BLaER1 treated with 17β-estradiol and CSF1 and Interleukin-3, amounts not matched to agents 10 nM and 100 nM (cell line): ENCODE results near the gene IAH1.

Experiments used
- H3K27ac ChIP-seq, 11 experiments: shearing (Covaris generic); formaldehyde crosslinking; 2 replicates each; pipeline ENCODE4 v1.8.1; 2022
- H3K27me3 ChIP-seq, 11 experiments: shearing (Covaris generic); formaldehyde crosslinking; 2 replicates each; pipeline ENCODE4 v1.8.1; 2022
- H3K36me3 ChIP-seq, 11 experiments: shearing (Covaris generic); formaldehyde crosslinking; 2 replicates each; pipeline ENCODE4 v1.8.1; 2022
- H3K4me1 ChIP-seq, 10 experiments: shearing (Covaris generic); formaldehyde crosslinking; 2 replicates each; pipeline ENCODE4 v1.8.1; 2022
- H3K4me2 ChIP-seq, 11 experiments: shearing (Covaris generic); formaldehyde crosslinking; 2 replicates each; pipeline ENCODE4 v1.8.1; 2022
- H3K4me3 ChIP-seq, 10 experiments: shearing (Covaris generic); formaldehyde crosslinking; 2 replicates each; pipeline ENCODE4 v1.8.1; 2022
- H3K9ac ChIP-seq, 11 experiments: shearing (Covaris generic); formaldehyde crosslinking; 2 replicates each; pipeline ENCODE4 v1.8.1; 2022
- H3K9me3 ChIP-seq, 11 experiments: shearing (Covaris generic); formaldehyde crosslinking; replicated peaks in 1 of 11; 2 replicates each; pipeline ENCODE4 v1.8.1; 2022
- H4K20me1 ChIP-seq, 11 experiments: shearing (Covaris generic); formaldehyde crosslinking; 2 replicates each; pipeline ENCODE4 v1.8.1; 2022
- Cebpa-rat ChIP-seq, 11 experiments: shearing (Covaris generic); IDR thresholded peaks; 2 replicates each; pipeline ENCODE4 v1.8.1; 2022

IAH1 gene

DNA sequence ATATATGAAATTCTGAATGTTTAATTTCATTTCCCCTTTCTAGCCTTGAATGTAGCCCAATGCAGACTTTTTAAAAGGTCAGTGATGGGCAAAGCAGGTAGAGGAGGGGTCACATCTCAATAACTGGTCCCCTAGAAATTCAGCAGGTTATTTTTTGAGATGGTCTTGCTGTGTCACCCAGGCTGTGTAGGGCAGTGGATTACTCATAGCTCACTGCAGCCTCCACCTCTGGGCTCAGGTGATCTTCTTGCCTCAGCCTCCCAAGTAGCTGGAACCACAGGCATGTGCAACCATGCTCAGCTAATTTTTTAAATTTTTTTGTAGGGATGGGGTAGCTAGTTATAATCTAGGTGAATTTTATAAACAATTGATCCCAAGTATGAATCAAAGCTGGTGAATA, 8.8 kb downstream of the IAH1 start:
- Histone ChIP-seq H3K27ac (no peak overlapping the region), H3K9ac (no peak overlapping the region), H3K9me3 (no peaks in the 10 kb centered on the region), H3K4me1 (peaks cover 0 to 14% (median 2%) of the 10 kb centered on the region in 10 experiments; a peak in 5 of 20 replicates), H3K36me3 (peaks cover 88 to 100% (median 95%) of the 10 kb centered on the region in 11 experiments), H4K20me1 (peaks cover 14 to 100% (median 90%) of the 10 kb centered on the region in 11 experiments; a peak in 21 of 22 replicates), H3K4me2 (no peak overlapping the region), H3K4me3 (no peak overlapping the region), H3K27me3 (no peaks in the 10 kb centered on the region)
- TF ChIP-seq Cebpa-rat (IDR thresholded peaks at IDR 0.05) = no peak

DNA sequence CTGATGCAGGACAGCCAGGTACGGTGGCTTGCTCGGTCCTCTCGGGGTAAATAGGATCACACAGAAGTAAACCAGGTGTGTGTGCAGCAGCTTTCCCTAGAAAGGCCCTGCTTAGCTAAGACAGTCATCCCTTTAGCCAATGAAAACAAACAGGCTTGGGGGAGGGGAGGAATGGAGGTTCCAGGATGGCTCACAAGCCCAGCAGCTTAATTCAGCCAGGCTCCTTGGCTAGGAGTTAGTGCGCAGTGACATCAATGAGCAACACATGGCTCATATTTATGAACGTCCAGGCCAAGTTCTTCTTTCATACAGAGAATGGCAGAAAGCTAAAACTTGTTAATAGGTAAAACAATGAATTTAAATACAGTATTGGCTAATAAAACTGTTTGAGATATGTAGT, 10.2 kb downstream of the IAH1 start:
- H4K20me1 ChIP-seq = peaks cover 5 to 100% (median 93%) of the 10 kb centered on the region in 11 experiments; a peak in 21 of 22 replicates
- peaks cover 96 to 100% (median 99%) of the 10 kb centered on the region in 11 experiments for H3K36me3 ChIP-seq
- no peaks in the 10 kb centered on the region; a peak in 1 of 22 replicates for H3K27me3 ChIP-seq
- peaks cover 0 to 7% (median 0%) of the 10 kb centered on the region in 10 experiments; a peak in 2 of 20 replicates for H3K4me1 ChIP-seq
- no peak for TF ChIP-seq Cebpa-rat (IDR thresholded peaks at IDR 0.05)
- no peaks in the 10 kb centered on the region for H3K9me3 ChIP-seq
- no peak overlapping the region for H3K27ac ChIP-seq
- H3K9ac ChIP-seq = no peak overlapping the region
- no peak overlapping the region for H3K4me3 ChIP-seq
- no peak overlapping the region for H3K4me2 ChIP-seq

DNA sequence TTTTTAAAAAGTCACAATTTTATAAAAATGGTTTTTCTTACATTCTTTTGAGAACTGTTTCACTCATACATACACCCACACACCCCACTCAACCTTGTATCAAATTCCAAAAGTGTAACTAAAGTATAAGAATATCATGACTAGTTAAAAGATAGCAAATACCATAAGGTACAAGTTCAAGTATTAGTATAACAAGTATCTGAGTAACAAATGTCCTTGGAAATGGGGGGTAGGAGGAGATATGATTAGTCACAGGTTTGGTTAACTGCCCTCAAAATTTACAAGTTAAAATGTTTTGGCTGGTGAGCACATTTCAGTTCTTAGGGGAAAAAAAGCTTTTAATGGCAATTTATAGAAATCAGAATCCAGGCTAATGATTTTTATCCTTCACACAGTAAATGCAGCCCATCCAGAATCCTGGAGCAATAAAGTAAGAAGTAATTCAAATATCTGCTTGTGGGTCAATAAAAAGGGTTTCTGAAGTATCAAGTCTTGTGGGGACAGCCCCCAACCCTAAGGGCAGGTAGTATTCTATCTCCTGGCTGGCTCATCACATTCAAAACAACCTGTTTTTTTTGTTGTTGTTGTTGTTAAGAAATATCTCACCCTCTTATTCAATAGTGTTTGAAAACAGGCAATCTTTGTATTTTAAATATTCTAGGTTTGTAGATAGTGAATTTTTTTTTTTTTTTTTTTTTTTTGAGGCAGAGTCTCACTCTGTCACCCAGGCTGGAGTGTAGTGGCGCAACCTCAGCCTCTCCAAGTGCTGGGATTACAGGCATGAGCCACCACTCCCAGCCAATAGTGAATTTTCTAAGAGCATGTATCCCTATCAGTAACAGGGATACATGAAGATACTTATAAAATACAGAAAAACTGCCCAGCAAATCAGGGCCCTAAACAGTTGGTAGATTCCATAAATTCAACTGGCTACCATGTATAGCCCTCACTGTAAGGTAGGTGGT, 14.5 kb downstream of the IAH1 start:
- H3K9ac ChIP-seq = no peak overlapping the region
- TF ChIP-seq Cebpa-rat (IDR thresholded peaks at IDR 0.05) = no peak
- no peak overlapping the region for H3K27ac ChIP-seq
- no peaks in the 10 kb centered on the region; a peak in 1 of 22 replicates for H3K27me3 ChIP-seq
- H3K4me1 ChIP-seq = no peaks in the 10 kb centered on the region
- H3K9me3 ChIP-seq = no peaks in the 10 kb centered on the region
- H3K4me3 ChIP-seq = no peak overlapping the region
- H3K36me3 ChIP-seq = peaks cover 100% of the 10 kb centered on the region in 11 experiments
- H4K20me1 ChIP-seq = peaks cover 6 to 100% (median 91%) of the 10 kb centered on the region in 11 experiments; a peak in 21 of 22 replicates
- H3K4me2 ChIP-seq = no peak overlapping the region

DNA sequence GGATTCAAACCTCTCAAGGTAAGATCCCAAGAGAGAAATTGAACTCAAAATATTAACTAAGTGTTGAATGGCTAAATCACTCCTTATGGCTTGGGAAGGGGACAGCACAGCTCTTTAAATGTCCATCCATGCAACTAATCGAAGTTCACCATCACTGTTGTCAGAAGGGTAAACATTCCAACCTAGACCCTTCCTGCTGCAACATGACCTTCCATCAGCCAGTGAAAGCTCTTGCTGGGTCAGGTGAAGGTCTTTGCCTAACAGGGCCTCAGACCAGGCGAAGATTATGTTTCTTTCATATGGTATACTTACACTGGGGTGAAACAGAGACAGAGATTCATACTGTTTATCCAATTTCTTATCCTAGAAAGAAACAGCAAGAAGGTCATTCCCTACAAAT, 16.4 kb downstream of the IAH1 start:
- Histone ChIP-seq H3K27ac (no peak overlapping the region), H3K9ac (no peak overlapping the region), H3K4me2 (no peak overlapping the region), H3K27me3 (no peaks in the 10 kb centered on the region; a peak in 1 of 22 replicates), H3K4me3 (no peak overlapping the region), H3K36me3 (peaks cover 99 to 100% (median 100%) of the 10 kb centered on the region in 11 experiments), H4K20me1 (peaks cover 6 to 100% (median 93%) of the 10 kb centered on the region in 11 experiments; a peak in 21 of 22 replicates), H3K4me1 (no peaks in the 10 kb centered on the region), H3K9me3 (no peaks in the 10 kb centered on the region)
- TF ChIP-seq Cebpa-rat (IDR thresholded peaks at IDR 0.05) = no peak

DNA sequence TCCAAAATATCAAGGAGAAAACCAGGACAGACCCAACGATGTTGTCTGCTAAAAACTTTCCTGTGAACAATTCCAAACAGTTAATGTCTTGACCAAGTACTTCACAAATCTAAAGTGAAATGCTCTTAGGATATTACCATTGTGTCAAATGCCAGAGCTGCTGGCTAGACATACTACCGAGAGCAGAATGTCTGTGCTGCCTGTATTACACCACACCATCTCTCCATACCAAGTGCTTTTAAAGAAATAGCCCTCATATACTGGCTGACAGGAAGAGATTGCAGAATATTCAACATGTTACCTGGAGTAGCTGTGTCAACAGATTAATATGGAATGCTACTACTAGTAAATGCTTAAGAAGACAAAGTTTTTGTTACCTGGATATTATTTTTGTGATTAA, 18.6 kb downstream of the IAH1 start:
- peaks cover 6 to 100% (median 92%) of the 10 kb centered on the region in 11 experiments; a peak in 21 of 22 replicates for H4K20me1 ChIP-seq
- H3K4me2 ChIP-seq = no peak overlapping the region
- no peak overlapping the region for H3K4me3 ChIP-seq
- no peaks in the 10 kb centered on the region for H3K4me1 ChIP-seq
- H3K36me3 ChIP-seq = peaks cover 99 to 100% (median 100%) of the 10 kb centered on the region in 11 experiments
- H3K9ac ChIP-seq = no peak overlapping the region
- TF ChIP-seq Cebpa-rat (IDR thresholded peaks at IDR 0.05) = no peak
- H3K9me3 ChIP-seq = no peaks in the 10 kb centered on the region
- H3K27me3 ChIP-seq = no peaks in the 10 kb centered on the region; a peak in 1 of 22 replicates
- H3K27ac ChIP-seq = no peak overlapping the region

DNA sequence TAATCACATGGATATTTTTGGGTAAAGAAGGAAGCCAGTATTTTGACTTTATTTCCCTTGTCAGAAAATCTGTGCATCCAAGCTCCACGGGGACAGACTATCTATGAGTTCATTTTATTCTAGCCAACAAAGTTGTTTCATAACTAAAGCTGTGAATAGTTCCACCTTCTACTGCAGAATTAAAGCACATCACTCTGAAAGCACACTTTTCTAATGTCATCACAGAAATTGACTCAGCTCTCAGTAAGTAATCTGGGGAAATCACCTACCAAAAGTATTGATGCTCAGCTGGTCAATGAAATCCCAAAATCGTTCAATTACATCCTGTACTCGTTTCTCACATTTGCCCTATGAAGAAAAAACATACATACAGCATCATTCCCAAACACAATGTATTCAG, 19.1 kb downstream of the IAH1 start:
- Histone ChIP-seq H3K4me3 (no peak overlapping the region), H3K27ac (no peak overlapping the region), H3K4me2 (no peak overlapping the region), H3K9ac (no peak overlapping the region), H3K27me3 (no peaks in the 10 kb centered on the region; a peak in 1 of 22 replicates), H4K20me1 (peaks cover 6 to 100% (median 92%) of the 10 kb centered on the region in 11 experiments; a peak in 21 of 22 replicates), H3K4me1 (no peaks in the 10 kb centered on the region), H3K36me3 (peaks cover 99 to 100% (median 100%) of the 10 kb centered on the region in 11 experiments), H3K9me3 (no peaks in the 10 kb centered on the region)
- TF ChIP-seq Cebpa-rat (IDR thresholded peaks at IDR 0.05) = no peak

DNA sequence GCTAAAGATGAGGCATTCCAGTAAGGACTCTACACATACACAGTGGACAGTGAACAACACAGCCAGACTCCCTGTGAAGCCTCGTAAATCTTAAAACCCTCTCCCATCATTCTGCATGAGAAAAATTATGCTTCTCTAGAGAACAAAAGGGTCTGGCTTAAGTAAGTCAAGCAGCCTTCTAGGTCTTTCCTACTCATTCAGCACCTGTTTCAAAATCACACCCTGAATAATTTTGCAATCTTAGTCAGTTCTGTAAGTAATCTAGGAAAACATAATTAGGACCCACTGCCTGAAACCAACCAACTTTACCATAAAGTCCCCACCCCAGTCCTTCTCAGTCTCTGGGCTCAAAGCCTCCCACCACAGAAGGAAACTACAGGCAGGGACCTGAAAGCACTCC, 19.7 kb downstream of the IAH1 start:
- H4K20me1 ChIP-seq = peaks cover 6 to 100% (median 90%) of the 10 kb centered on the region in 11 experiments; a peak in 21 of 22 replicates
- no peaks in the 10 kb centered on the region for H3K27me3 ChIP-seq
- H3K9me3 ChIP-seq = no peaks in the 10 kb centered on the region
- H3K36me3 ChIP-seq = peaks cover 99 to 100% (median 100%) of the 10 kb centered on the region in 11 experiments
- no peaks in the 10 kb centered on the region for H3K4me1 ChIP-seq
- H3K4me3 ChIP-seq = no peak overlapping the region
- H3K4me2 ChIP-seq = no peak overlapping the region
- no peak overlapping the region for H3K27ac ChIP-seq
- TF ChIP-seq Cebpa-rat (IDR thresholded peaks at IDR 0.05) = no peak
- H3K9ac ChIP-seq = no peak overlapping the region

DNA sequence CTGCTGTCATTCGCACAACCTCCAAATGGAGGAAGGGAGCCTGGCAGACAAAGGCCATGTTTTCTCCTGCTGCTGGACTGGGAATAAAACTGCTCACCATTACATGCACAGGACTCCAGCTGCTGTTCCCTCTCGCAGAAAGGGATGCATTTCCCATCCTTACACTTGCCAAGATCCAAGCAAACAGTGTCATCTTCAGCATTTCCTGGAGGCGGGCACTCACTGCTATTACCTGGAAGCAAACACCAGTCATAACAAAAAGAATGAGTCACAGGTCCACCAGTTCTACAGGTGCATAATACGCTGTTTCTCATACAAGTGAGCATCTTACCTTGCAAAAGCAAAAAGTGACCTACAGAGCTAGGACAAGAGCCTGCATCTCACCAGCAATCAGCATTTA, 22.7 kb downstream of the IAH1 start:
- H3K9me3 ChIP-seq = no peaks in the 10 kb centered on the region
- no peak for TF ChIP-seq Cebpa-rat (IDR thresholded peaks at IDR 0.05)
- no peak overlapping the region for H3K27ac ChIP-seq
- H3K4me1 ChIP-seq = no peaks in the 10 kb centered on the region
- no peaks in the 10 kb centered on the region for H3K27me3 ChIP-seq
- H4K20me1 ChIP-seq = peaks cover 0 to 100% (median 92%) of the 10 kb centered on the region in 11 experiments; a peak in 19 of 22 replicates
- H3K4me2 ChIP-seq = no peak overlapping the region
- no peak overlapping the region for H3K4me3 ChIP-seq
- peaks cover 98 to 100% (median 100%) of the 10 kb centered on the region in 11 experiments for H3K36me3 ChIP-seq
- H3K9ac ChIP-seq = no peak overlapping the region

DNA sequence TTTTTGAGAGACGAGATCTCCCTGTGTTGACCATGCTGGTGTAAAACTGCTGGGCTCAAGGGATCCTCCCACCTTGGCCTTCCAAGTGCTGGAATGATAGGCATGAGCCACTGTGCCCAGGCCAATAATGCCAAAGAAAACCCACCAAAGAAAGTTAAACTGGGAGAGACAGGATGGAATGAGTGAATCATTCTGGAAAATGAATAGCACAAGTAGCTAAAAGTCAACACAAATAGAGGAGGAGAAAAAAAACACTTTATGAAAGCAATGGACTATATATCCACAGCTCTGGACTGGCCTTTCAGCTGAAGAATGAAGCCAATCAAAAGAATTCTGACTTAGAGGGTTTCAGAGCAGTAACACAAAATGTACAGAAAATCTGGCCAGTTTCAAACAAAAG, 23.9 kb downstream of the IAH1 start:
- no peak overlapping the region for H3K9ac ChIP-seq
- no peak overlapping the region for H3K4me2 ChIP-seq
- H3K36me3 ChIP-seq = peaks cover 98 to 100% (median 100%) of the 10 kb centered on the region in 11 experiments
- no peaks in the 10 kb centered on the region for H3K4me1 ChIP-seq
- peaks cover 0 to 100% (median 92%) of the 10 kb centered on the region in 11 experiments; a peak in 18 of 22 replicates for H4K20me1 ChIP-seq
- no peak overlapping the region for H3K27ac ChIP-seq
- no peak for TF ChIP-seq Cebpa-rat (IDR thresholded peaks at IDR 0.05)
- no peaks in the 10 kb centered on the region for H3K9me3 ChIP-seq
- no peaks in the 10 kb centered on the region for H3K27me3 ChIP-seq
- no peak overlapping the region for H3K4me3 ChIP-seq
